Spleen (tissue), 11 donors: Measurements from ENCODE around the gene QPCT. TPM values are rescaled to one million over a fixed set of nuclear protein-coding genes. Genes with fewer than 3 reads are reported as not detected.
A peak's percentile ranks its signal among the peaks of the same experiment; 100 is the strongest.

Experiments
- DNase-seq: peaks from one replicate; pipeline ENCODE4 v3.0.0-alpha.2; 2020
- H3K27ac ChIP-seq, 8 donors: fragments of 200-600 bp; sonication (generic) in 7 of 8; 1 replicate in 4 of 8; 2 replicates in 4 of 8; pipeline versions ENCODE4 v1.5.0 to v1.8.0; 2016 to 2021; ENCODE audit warnings: inconsistent platforms in 4 of 8, mild to moderate bottlenecking in 4 of 8, moderate library complexity in 1 of 8
- H3K27me3 ChIP-seq, 7 donors: fragments of 200-600 bp; sonication (generic) in 6 of 7; replicated peaks in 1 of 7; 1 replicate in 4 of 7; 2 replicates in 3 of 7; pipeline versions ENCODE4 v1.5.0 to v1.8.0; 2016 to 2021; ENCODE audit warnings: inconsistent platforms in 3 of 7, mild to moderate bottlenecking in 1 of 7
- H3K36me3 ChIP-seq, 6 donors: fragments of 200-600 bp; sonication (generic) in 5 of 6; 1 replicate in 4 of 6; 2 replicates in 2 of 6; pipeline versions ENCODE4 v1.5.0 to v1.8.0; 2016 to 2021; ENCODE audit warnings: inconsistent platforms in 2 of 6
- H3K4me1 ChIP-seq, 6 donors: fragments of 200-600 bp; sonication (generic) in 5 of 6; 1 replicate in 3 of 6; 2 replicates in 3 of 6; pipeline versions ENCODE4 v1.5.0 to v1.8.0; 2016 to 2021; ENCODE audit warnings: inconsistent platforms in 3 of 6
- H3K4me3 ChIP-seq, 8 donors: fragments of 200-600 bp; sonication (generic) in 7 of 8; 1 replicate in 4 of 8; 2 replicates in 4 of 8; pipeline versions ENCODE4 v1.5.0 to v1.8.0; 2016 to 2021; ENCODE audit warnings: inconsistent platforms in 4 of 8, mild to moderate bottlenecking in 4 of 8, moderate library complexity in 2 of 8
- H3K9me3 ChIP-seq, 8 donors: fragments of 200-600 bp; sonication (generic) in 7 of 8; 1 replicate in 4 of 8; 2 replicates in 4 of 8; pipeline versions ENCODE4 v1.5.0 to v1.8.0; 2016 to 2021; ENCODE audit warnings: inconsistent platforms in 4 of 8
- POLR2A ChIP-seq, 3 donors: fragments of 450-650 bp; IDR thresholded peaks; one replicate each; pipeline ENCODE4 v1.5.1; 2017; ENCODE audit warnings: antibody characterized with exemption in 3 of 3, mild to moderate bottlenecking in 1 of 3
- POLR2AphosphoS5 ChIP-seq, 3 donors: sonication (generic); formaldehyde crosslinking; IDR thresholded peaks; one replicate each; pipeline ENCODE4 v1.5.1; 2017; ENCODE audit warnings: antibody characterized with exemption in 3 of 3
- WGBS, 5 donors: extraction: QIAGEN DNeasy Blood & Tissue Kit in 3 of 5; methylation state at CpG; one replicate each; pipeline versions ENCODE4 v1.1.5 to v1.1.7; 2013 to 2018; 5-methylcytosine and 5-hydroxymethylcytosine counted together
- intact Hi-C: fragments of 100-400 bp; cut with DNase I; formaldehyde crosslinking; loops from one replicate; pipeline ENCODE4 v1.15.0; 2023; ENCODE audit warnings: low total_unique reads
- polyA plus RNA-seq, 3 donors: library from polyadenylated mRNA; stranded (reverse); fragments of 200-250 nt; gene quantifications; one replicate each; pipeline ENCODE4 v1.2.1, GENCODE V29; 2013
- total RNA-seq, 7 donors: library from RNA; depleted of rRNA in 3 of 7; stranded (reverse); fragments of >200 nt in 3 of 7; fragmentation: NEBNext Ultra II Directional in 4 of 7; extraction: Animal tissue kit (Norgen Biotek cat#: 25700) in 4 of 7; gene quantifications; one replicate each; pipeline versions ENCODE4 v1.1.0 to v1.2.1, GENCODE V29; 2016 to 2021
- TF ChIP-seq, protein P1 (sequence below), 11 experiments: fragments of 200-600 bp in 7 of 11; fragments of 450-650 bp in 4 of 11; sonication (generic) in 4 of 11; IDR thresholded peaks in 8 of 11; conservative IDR thresholded peaks in 3 of 11; 1 replicate in 7 of 11; 2 replicates in 4 of 11; pipeline versions ENCODE4 v1.4.0 to v1.8.0; 2016 to 2021; ENCODE audit warnings: antibody characterized with exemption in 11 of 11, inconsistent platforms in 4 of 11, mild to moderate bottlenecking in 1 of 11
- donor health status: healthy with polysubstance abuse.
- donor health status: DM: no; HTN: no; CAD: no; lungs with moderate emphysema.
- donor health status: DM: no; HTN: no; CAD: no.
- donor health status: Bipolar disorder and iron deficiency.
- donor health status: healthy.
- donor health status: DM: no; HTN: no; CAD: no.
- donor health status: DM: yes; HTN: yes; CAD: no.

QPCT gene
- total and polyA plus RNA-seq, 10 donors, result 4.2 to 46.0 (median 19.4) TPM

DNA sequence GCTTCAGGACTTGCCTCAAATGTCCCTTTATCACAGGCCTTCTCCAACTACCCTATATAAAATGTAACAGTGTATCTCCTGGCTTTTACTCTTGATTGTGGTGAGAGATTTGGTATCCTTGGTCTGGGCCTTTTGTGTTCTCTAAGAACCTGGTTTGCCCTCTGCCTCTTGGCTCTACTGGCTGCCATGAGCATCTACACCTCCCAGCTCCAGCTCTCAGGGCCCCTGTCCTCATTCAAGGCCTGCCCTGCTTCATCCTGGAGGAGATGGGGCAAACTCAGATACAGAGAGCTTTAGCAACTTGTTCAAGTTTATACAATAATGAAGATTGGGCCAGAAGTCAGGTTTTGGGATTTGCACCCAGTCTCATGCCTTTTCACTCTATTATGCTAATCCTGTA, 45.0 kb downstream of the QPCT start:
- H3K36me3 ChIP-seq, result no peaks in the 10 kb centered on the region
- no peaks in the 10 kb centered on the region for H3K27me3 ChIP-seq
- TF ChIP-seq POLR2A (IDR thresholded peaks at IDR 0.05) (no peak), POLR2AphosphoS5 (IDR thresholded peaks at IDR 0.05) (no peak)
- no peak for DNase-seq
- H3K9me3 ChIP-seq, result no peaks in the 10 kb centered on the region
- H3K4me3 ChIP-seq, result no peak overlapping the region
- peak overlapping the region in 1 of 8 donors; percentile 74 for H3K27ac ChIP-seq
- intact Hi-C loops, result no loop called here
- H3K4me1 ChIP-seq, result peaks cover 12 to 29% (median 20%) of the 10 kb centered on the region in 6 donors

DNA sequence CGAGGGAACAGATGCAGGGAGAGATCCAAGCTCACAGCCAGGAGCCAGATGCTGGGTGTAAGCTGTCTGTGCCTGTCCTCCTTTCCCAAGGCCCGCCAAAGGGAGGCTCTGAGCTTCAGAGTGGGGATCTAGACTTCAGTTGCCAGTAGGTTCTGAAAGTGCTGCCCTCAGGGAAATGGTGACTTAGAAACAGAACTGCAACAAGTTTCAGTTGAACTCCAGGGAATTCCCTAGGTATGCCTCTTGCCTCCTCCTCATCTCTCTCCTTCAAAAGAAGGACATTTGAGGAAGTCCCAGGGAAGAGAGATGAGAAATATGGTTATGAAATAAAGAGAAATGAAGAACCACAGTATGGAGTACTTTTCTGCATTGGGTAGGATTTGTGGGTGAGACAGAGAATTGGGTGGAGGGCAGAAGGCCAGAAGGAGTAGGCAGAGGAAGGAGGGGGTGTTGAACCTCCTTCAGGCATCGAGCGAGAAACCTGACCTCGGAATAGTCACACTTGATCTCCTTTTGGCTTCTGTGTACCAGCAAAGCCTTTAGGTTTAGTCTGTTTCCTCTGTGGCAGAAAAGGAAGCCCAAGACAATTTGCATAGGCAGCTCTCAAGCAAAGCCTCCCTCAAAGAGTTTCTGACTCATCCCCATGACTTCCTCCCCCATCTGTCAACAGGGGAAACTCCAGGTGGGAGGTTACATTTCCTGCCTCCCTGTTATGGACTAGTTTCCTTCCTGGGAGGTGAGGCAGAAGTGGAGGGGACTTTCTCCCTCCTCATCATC, 45.7 kb downstream of the QPCT start:
- peak overlapping the region; percentile 28 to 74 (median 68) for H3K27ac ChIP-seq
- TF ChIP-seq POLR2AphosphoS5 (IDR thresholded peaks at IDR 0.05) (peak in 1 of 3 donors; percentile 79), POLR2A (IDR thresholded peaks at IDR 0.05) (no peak)
- TF ChIP-seq, protein P1, sequence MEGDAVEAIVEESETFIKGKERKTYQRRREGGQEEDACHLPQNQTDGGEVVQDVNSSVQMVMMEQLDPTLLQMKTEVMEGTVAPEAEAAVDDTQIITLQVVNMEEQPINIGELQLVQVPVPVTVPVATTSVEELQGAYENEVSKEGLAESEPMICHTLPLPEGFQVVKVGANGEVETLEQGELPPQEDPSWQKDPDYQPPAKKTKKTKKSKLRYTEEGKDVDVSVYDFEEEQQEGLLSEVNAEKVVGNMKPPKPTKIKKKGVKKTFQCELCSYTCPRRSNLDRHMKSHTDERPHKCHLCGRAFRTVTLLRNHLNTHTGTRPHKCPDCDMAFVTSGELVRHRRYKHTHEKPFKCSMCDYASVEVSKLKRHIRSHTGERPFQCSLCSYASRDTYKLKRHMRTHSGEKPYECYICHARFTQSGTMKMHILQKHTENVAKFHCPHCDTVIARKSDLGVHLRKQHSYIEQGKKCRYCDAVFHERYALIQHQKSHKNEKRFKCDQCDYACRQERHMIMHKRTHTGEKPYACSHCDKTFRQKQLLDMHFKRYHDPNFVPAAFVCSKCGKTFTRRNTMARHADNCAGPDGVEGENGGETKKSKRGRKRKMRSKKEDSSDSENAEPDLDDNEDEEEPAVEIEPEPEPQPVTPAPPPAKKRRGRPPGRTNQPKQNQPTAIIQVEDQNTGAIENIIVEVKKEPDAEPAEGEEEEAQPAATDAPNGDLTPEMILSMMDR (IDR thresholded peaks at IDR 0.05 in 8 of 11, conservative IDR thresholded peaks at IDR 0.05 in 3 of 11), result no peak

DNA sequence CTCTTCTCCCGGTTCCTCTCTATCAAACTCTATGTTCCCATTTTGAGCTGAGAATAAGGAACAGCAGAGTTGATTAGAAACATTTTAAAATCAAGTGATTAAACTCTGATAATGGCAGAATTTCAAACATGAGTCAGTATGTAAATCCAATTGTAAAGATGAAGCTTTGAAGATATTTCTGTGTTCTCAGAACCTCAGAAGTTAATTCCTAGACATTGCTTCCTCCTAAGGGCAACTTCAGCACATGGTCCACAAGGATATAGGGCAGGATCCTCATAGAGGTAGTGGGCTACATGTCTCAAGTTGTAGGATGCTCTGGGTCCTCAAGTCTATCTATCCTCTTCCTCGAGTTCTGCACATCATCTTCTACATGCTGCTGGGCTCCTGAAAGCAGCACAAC, 46.3 kb downstream of the QPCT start:
- TF ChIP-seq POLR2A (IDR thresholded peaks at IDR 0.05) (no peak), POLR2AphosphoS5 (IDR thresholded peaks at IDR 0.05) (no peak)
- TF ChIP-seq, protein P1 (IDR thresholded peaks at IDR 0.05 in 8 of 11, conservative IDR thresholded peaks at IDR 0.05 in 3 of 11), result no peak
- Histone ChIP-seq H3K27ac (peak overlapping the region; percentile 28 to 74 (median 68)), H3K9me3 (no peaks in the 10 kb centered on the region), H3K4me1 (peaks cover 12 to 31% (median 20%) of the 10 kb centered on the region in 6 donors), H3K27me3 (no peaks in the 10 kb centered on the region), H3K4me3 (no peak overlapping the region), H3K36me3 (no peaks in the 10 kb centered on the region)
- intact Hi-C loops, result loop anchor here (10.0 kb wide), 1 partner anchor 884 kb away; no protein-coding TSS in a partner anchor
- WGBS, 5 donors, result 41 to 50% (median 47%) methylated on average over 2 of the region's 2 CpGs
- DNase-seq, result no peak

More for the DNA sequence above, 45.7 kb downstream of the QPCT start:
- DNase-seq, result no peak
- Histone ChIP-seq H3K9me3 (no peaks in the 10 kb centered on the region), H3K4me3 (no peak overlapping the region), H3K36me3 (no peaks in the 10 kb centered on the region), H3K4me1 (peaks cover 12 to 29% (median 20%) of the 10 kb centered on the region in 6 donors), H3K27me3 (no peaks in the 10 kb centered on the region)
- WGBS, 5 donors, result 32 to 43% (median 34%) methylated on average over 5 of the region's 5 CpGs
- intact Hi-C loops, result loop anchor here (10.0 kb wide), 1 partner anchor 885 kb away; no protein-coding TSS in a partner anchor

DNA sequence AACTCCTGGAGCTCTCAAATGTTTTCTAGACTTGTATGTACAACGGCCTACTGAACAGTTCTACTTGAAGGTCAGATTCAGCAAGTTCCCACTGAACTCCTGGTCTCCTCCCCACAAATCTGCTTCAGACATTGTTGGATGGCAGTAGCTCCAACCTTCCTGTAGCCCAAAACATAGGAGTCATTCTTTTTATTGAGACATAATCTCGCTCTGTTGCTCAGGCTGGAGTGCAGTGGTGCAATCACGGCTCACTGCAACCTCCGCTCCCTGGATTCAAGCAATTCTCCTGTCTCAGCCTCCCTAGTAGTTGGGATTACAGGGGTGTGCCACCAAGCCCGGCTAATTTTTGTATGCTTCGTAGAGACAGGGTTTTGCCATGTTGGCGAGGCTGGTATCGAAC, 47.3 kb downstream of the QPCT start:
- no peaks in the 10 kb centered on the region for H3K36me3 ChIP-seq
- H3K4me1 ChIP-seq, result peaks cover 12 to 35% (median 20%) of the 10 kb centered on the region in 6 donors
- H3K9me3 ChIP-seq, result no peaks in the 10 kb centered on the region
- no peaks in the 10 kb centered on the region for H3K27me3 ChIP-seq
- WGBS, 5 donors, result 91 to 98% (median 95%) methylated on average over 8 of the region's 8 CpGs
- no peak for DNase-seq
- no peak overlapping the region for H3K4me3 ChIP-seq
- no peak overlapping the region for H3K27ac ChIP-seq
- intact Hi-C loops, result loop anchor here (10.0 kb wide), 1 partner anchor 883 kb away; no protein-coding TSS in a partner anchor
- TF ChIP-seq, protein P1 (IDR thresholded peaks at IDR 0.05 in 8 of 11, conservative IDR thresholded peaks at IDR 0.05 in 3 of 11), result no peak
- no peak for TF ChIP-seq POLR2A (IDR thresholded peaks at IDR 0.05)
- no peak for TF ChIP-seq POLR2AphosphoS5 (IDR thresholded peaks at IDR 0.05)
